ENCODE data around the gene ICA1L.
A peak's percentile ranks its signal among the peaks of the same experiment; 100 is the strongest.
"Not testable (repeated sequence)": the region's sequence is repeated elsewhere in the genome, so short reads cannot be mapped to it uniquely, and the experiment has no call there.

Gene ICA1L

DNA sequence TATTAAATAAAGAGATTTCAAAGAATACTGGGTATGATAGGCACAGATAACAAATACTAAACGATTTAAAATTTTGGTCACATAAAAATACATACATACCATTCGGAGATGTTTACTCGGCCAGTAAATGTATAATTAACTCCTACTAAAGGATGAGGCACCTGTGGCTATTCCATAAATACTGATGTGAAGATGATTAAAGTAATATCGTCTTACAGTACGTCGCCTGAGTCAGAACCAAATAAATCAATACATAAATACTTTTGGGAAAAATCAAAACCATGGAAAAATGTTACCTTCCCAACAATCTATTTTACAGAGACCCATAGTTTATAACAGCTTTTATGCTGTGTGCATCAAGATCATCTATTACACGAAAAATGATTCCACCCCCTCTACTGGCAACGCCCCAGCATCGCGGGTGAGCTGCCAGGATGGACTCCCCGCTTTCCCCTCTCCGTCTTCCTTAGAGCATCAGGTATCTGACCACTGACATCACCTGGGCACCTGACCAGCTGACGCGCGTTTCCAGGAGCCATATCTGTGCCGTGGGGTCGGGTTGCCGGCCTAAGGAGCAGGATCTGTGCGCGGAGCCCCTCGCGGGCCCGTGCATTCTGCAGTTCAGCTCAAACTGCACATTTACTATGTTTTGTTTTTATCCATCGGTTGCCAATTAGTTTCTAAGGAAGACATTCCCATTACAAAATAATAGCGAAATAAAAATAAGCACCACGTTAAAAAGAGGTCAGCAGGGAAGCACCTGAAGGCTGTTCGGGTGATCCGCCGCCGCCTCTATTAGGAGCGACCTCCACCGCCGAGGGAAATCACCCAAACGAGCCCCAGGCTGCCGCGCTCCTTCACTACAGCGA is 901 bp downstream of the ICA1L start:
- peak; percentile 72 for TF ChIP-seq CTCF (IDR thresholded peaks at IDR 0.05; ENCODE audit: insufficient read depth, low read depth, low read length, missing control alignments)
- peak; percentile 78 for DNase-seq (ENCODE audit: low read depth)
- H3K4me3 ChIP-seq (ENCODE audit: low read depth, low read length): peak overlapping the region; percentile 82

- DNase-seq (ENCODE audit: low read depth): no peak
- H3K4me3 ChIP-seq (ENCODE audit: low read depth, low read length): no peak overlapping the region
- TF ChIP-seq CTCF (IDR thresholded peaks at IDR 0.05; ENCODE audit: insufficient read depth, low read depth, low read length, missing control alignments): no peak
Observed at GRCh38 chr2:202861987-202862386, 9.6 kb downstream of the ICA1L start.

DNA sequence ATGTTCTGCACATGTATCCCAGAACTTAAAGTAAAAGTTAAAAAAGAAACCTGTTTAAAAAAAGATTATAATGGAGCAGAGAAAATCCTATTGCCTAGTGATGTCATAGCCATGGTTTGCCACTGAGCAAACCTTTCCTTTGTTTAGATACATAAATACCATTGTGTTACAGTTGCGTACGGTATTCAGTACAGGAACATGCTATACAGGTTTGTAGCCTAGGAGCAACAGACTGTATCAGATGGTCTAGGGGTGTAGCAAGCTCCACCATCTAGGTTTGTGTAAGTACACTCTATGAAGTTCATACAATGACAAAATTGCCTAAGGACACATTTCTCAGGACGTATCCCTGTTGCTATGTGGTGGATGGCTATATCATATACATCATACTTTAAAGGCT is 13.0 kb downstream of the ICA1L start:
- DNase-seq (ENCODE audit: low read depth): no peak
- no peak for TF ChIP-seq CTCF (IDR thresholded peaks at IDR 0.05; ENCODE audit: insufficient read depth, low read depth, low read length, missing control alignments)
- H3K4me3 ChIP-seq (ENCODE audit: low read depth, low read length): no peak overlapping the region

DNA sequence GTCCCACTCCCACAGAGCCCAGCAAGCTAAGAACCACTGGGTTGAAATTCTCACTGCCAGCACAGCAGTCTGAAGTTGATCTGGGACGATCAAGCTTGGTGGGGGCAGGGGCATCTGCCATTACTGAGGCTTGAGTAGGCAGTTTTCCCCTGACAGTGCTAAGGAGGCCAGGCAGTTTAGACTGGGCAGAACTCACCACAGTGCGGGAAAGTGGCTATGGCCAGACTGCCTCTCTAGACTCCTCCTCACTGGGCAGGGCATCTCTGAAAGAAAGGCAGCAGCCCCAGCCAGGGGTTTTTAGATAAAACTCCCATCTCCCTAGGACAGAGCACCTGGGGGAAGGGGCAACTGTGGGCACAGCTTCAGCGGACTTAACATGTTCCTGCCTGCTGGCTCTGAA is 22.2 kb downstream of the ICA1L start:
- DNase-seq (ENCODE audit: low read depth): not testable (repeated sequence)

DNA sequence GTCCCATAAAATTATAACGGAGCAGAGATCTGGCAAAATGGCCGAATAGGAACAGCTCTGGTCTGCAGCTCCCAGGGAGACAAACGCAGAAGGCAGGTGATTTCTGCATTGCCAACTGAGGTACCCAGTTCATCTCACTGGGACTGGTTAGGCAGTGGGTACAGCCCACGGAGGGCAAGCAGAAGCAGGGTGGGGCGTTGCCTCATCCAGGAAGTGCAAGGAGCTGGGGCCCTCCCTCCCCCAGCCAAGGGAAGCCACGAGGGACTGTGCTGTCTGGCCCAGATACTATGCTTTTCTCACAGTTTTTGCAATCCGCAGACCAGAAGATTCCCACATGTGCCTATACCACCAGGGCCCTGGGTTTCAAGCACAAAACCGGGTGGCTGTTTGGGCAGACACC is 22.8 kb downstream of the ICA1L start:
- DNase-seq (ENCODE audit: low read depth): no peak
- no peak overlapping the region for H3K4me3 ChIP-seq (ENCODE audit: low read depth, low read length)
- TF ChIP-seq CTCF (IDR thresholded peaks at IDR 0.05; ENCODE audit: insufficient read depth, low read depth, low read length, missing control alignments): no peak

More for the DNA sequence above, 22.2 kb downstream of the ICA1L start:
- H3K4me3 ChIP-seq (ENCODE audit: low read depth, low read length): not testable (repeated sequence)

- H3K4me3 ChIP-seq (ENCODE audit: low read depth, low read length): no peak overlapping the region
- TF ChIP-seq CTCF (IDR thresholded peaks at IDR 0.05; ENCODE audit: insufficient read depth, low read depth, low read length, missing control alignments): no peak
- peak; percentile 18 for DNase-seq (ENCODE audit: low read depth)
Observed at GRCh38 chr2:202847693-202848524, 23.7 kb downstream of the ICA1L start.

GRCh38 chr2:202844656-202845055 is 26.9 kb downstream of the ICA1L start:
- H3K4me3 ChIP-seq (ENCODE audit: low read depth, low read length): no peak overlapping the region
- no peak for DNase-seq (ENCODE audit: low read depth)
- no peak for TF ChIP-seq CTCF (IDR thresholded peaks at IDR 0.05; ENCODE audit: insufficient read depth, low read depth, low read length, missing control alignments)

All from GM12865 (cell line).